ENCODE results near the gene SLC7A11.
"Not testable (repeated sequence)": the region's sequence is repeated elsewhere in the genome, so short reads cannot be mapped to it uniquely, and the experiment has no call there.

Gene SLC7A11

DNA sequence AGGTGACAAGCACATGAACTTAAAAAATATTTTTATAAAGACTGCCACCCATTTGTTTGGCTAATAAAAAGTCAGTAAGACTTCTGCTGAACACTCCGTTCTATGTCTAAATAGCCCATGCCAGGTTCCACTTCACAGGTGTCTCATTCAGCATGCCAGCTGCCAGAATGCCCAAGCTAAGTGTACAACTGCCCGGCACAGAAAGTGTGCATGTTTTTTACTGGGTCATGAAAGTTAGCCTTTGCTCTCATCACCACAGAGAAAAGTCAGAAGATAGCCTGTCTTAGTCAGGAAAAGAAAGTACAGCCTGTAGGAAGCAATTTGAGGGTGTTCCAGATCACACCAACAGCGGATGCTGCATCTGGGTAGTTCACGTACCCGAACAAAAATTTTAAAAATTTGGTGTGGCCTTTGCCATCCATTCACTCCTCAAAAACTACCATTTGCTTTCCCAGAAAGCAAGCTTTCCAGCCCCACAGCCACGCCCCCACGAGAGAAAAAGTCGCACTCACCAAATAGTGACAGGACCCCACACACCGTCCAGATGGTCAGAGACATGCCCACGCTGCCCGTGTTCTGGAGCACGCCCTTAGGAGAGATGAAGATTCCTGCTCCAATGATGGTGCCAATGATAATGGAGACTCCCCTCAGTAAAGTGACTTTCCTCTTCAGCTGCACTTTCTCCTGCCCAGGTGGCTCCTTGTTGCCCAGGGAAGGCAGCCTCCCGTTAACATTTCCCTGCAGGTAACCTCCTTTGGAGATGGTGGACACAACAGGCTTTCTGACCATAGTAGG, 671 bp downstream of the SLC7A11 start:
- peak; percentile 7 for DNase-seq

DNA sequence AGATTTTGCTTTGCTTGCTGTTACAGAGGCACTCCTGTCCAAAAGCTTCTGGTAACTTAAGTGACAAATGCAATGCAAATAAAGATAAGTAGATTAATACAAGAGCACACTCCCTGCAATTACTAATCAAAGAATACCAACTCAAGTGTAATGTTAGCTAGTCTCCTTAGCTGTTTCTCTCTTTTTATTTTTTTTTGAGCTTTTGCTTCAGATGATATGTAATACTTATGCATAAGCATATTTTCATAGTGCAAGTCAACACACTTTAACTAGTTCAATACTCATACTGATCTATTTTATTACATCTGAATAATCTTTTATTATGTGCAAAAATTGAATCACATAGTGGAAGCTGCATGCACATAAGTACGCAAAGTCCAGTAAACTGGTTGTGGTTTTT, 2.7 kb downstream of the SLC7A11 start:
- no peak for DNase-seq

DNA sequence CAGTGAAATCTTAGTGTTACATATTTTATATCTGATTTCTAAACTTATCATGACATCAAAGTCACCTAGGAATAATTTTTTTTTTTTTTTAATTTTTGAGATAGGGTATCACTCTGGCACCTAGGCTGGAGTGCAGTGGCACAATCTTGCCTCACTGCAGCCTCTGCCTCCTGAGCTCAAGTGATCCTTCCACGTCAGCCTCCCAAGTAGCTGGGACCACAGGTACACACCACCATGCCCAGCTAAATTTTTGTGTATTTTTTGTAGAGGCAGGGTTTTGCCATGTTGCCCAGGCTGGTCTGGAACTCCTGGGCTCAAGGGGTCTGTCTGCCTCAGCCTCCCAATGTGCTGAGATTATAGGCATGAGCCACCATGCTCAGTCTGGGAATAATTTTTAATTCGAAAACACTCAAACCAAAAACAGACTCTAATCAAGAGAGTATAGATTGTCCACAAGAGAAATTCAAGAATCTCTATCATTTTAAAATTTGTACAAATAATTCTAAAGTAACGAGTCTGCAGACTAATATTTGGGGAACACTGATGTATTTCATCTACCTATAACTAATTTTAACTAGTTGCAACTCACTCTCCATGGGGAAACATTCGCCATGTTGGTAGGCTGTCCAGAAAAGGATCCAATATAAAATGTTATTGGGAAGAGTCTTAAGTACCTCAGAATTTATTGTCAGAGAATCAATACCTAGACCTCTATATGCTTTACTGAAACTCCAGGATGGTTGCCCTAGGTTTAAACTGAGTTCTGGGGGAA, 3.4 kb downstream of the SLC7A11 start:
- no peak for DNase-seq

DNA sequence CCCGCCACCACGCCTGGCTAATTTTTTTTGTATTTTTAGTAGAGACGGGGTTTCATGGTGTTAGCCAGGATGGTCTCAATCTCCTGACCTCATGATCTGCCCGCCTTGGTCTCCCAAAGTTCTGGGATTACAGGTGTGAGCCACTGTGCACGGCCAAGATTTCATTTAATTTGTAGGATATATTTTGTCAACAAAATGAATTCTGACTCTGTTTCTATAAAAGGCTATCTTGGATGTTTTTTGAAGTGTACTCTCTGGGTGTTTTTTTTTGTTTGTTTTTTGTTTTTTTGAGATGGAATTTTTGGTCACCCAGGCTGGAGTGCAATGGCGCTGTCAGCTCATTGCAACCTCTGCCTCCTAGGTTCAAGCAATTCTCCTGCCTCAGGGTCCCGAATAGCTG, 5.0 kb downstream of the SLC7A11 start:
- not testable (repeated sequence) for DNase-seq

DNA sequence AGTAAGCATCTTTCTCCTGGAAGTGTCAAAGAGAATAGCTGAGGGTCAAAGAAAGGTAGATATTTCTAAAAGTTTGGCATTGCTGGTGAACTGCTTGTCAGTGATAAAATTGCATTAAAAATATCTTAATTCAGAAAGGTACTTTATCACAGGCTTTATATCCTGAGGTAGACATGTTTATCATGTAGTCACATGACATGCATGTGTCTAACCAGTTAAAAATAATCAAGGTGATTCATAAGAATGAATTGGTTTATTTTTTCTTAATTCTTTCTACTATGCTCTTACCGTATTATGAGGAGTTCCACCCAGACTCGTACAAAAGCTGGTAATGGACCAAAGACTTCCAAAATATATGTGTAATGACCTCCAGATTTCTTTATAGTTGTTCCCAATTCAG, 6.1 kb downstream of the SLC7A11 start:
- DNase-seq = no peak

DNA sequence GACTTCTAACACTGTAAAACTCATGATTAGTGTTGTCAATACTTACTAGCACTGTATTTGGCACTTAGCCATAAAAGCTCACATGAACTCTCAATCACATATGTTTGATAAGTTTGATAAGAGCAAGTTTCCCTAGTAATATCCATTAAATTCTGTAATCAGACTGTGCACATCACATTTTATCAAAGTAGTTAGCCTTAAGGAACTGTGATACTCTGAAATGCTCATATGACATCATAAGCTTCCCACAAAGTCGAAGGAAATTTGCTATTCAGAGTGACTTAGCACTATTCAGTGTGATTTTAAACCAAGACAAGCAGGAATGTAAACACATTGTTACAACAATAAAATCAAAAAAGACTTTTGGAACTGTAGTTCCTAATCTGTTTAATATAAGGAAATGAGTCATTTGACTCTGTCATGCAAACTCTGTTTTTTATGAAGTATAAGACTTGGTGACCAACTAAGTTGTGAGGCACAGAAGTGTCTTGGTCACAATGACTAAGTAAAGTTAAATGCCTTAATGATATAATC, 6.7 kb downstream of the SLC7A11 start:
- peak; percentile 35 for DNase-seq

DNA sequence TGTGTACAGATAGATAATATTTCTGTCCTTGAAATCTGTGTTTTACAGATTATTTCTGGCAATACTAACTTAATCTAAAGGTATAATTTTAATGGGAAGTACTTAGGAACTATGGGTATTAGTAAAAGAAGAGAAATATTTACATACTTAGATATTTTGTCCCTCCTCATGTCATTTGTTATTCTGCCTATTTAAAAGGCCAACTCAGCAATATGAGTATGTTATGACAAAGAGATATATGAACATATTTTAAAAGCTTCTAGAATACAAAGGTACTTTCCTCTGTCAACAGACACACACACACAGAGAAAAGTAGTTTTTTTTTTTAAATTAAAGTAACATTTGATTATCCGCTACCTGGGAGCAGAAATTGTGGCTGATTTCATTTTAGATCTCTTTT, 7.9 kb downstream of the SLC7A11 start:
- DNase-seq = no peak

DNA sequence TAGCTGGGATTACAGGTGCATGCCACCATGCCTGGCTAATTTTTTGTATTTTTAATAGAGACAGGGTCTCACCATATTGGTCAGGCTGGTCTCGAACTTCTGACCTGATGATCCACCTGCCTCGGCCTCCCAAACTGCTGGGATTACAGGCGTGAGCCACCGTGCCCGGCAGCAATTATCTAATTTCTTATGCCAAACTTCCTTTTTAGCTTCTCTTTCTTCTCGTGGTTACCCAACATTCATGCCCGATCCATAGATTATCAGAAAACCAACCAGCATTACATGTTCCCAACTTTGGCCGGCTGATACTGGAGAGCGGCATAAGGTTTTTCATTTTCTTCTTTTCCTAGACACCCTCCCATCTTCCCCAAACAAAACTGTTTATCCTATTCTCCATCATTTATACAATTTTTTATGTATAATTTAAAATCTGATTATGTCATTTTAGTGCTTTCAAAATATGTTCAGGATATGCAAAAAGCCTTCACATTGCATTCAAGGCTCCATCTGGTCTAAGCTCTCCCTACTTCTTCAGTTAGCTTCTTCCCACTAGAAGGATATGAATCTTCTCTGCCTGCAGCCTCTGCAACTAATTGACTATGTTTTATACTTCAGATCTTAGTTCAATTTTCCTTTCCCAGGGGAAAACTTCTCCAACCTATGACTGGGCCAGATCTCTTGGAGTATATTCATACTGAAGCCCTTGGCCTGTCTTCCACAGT, 8.7 kb downstream of the SLC7A11 start:
- no peak for DNase-seq

DNA sequence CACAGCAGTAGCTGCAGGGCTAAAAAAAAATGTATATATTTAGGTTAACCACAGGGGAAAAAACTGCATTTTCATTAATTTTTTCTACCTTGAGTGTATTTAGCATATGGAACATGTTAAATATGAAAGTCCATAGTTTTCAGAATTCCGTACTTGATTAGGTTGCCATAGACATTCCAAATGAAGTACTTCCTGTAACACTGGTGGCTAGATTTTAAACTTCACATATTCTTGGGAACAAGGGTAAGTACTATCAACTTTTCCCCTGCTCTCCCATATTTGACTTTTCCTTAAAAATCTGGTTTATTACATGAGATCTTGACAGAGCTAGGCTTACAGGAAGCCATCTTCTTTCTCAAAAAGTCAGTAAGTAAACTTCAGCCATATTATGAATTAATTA, 9.8 kb downstream of the SLC7A11 start:
- no peak for DNase-seq

DNA sequence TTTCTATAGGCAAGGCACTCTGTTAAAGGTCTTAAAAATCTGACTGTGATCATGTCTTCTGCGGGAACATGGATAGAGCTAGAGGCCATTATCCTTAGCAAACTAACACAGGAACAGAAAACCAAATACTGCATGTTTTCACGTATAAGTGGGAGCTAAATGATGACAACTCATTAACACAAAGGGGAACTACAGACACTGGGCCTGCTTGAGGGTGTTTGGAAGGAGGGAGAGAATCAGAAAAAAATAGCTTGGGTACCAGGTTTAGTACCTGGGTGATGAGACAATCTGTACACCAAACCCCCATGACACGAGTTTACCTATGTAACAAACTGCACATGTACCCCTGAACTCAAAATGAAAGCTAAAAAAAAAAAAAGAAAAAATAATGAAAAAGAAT, 12.1 kb downstream of the SLC7A11 start:
- no peak for DNase-seq

DNA sequence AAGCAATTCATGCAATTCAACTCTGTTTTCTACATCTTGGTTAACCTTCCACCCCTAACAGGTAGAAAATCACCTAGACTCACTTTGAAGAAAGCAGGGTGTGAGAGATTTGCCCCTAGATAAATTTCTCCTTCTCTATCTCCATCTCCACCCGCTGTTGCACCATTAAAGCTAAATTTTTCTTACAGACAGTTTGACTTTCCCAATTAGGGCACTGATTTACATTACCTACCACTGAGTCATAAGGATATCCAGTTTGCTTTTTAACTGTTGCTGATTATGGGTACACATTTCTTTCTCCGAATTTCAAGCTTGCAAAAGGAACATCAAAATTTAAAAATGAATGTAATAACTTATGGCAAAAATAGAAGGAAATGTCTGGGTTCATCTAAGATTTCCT, 13.0 kb downstream of the SLC7A11 start:
- DNase-seq = no peak

DNA sequence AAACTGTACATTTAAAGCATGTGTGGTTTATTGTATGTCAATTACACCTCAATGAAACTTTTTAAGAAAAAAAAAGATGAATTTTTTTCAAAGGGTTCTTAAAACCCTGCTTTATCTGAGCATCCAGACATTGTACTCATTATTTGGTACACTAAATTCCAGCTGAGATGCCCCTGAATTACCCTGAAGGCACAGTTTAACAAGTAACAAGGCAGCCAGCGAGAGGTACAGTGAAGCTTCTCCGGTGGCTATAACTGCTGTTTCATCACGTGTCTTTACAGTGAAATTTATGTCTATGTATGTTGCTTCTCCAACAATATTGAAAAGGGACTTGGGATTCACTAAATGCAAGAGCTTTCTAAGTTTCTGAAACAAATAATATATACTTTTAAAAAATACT, 15.8 kb downstream of the SLC7A11 start:
- DNase-seq = no peak

DNA sequence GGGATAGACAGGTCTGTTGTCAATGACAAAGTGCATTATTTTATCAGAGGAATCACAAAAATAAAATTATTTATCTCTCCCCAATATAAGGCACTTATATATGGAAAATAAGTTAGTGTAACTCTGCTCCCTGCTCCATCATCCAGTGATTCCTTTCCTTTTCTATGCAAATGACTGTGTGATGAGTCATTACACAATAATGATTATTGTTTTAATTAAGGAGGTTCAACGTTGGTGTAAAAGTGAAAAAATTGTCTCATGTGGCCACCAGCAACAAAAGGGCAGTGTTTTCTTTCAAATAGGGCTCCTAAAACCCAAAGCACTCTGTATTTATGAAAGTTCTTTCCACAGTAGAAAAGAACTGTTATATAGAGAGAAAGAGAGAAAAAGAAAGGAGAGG, 16.7 kb downstream of the SLC7A11 start:
- no peak for DNase-seq

DNA sequence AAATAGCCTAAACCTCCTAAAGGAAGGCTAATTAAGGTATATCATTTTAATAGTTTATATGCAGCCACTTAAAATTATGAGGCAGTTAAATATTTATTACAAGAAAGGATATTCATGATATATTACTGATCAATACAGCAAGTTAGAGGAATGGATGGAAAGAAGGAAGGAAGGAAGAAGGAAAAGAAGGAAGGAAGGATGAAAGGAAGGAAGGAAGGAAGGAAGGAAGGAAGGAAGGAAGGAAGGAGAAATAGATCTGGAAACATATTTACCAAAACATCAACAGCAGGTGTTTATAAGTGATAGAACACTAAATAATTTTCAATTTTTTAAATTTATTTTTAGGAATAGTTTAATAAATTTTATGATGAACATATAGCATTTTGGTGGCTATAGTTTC, 17.5 kb downstream of the SLC7A11 start:
- no peak for DNase-seq

DNA sequence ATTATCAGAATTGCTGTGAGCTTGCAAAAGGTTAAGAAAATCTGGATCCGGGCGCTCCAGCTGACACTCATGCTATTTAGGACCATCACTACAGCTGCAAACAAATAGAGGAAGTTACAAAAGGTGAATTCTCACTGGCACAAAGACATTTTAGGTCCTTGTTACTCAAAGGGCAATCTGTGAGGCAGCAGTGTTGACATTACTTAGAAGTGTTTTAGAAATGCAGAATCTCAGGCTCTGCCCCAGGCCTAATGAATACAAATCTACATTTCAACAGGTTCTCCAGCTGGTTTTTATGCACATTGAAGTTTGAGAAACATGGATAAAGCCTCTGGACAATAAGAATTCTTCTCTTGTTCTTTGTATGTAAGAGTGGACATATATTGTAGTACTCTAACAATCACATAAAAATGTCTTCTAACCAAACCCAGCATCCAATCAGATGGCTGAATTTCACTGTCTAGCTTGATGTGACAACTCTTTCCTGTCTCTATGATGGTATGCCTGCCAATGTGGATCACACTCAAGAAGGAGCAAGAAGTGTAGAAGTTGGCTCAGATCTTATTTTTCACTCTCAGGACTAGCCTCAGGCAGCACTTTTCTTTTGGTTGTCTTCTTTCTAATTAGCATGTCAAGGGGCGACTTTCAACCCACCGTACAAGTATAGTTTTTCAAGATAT, 18.8 kb downstream of the SLC7A11 start:
- DNase-seq = no peak

DNA sequence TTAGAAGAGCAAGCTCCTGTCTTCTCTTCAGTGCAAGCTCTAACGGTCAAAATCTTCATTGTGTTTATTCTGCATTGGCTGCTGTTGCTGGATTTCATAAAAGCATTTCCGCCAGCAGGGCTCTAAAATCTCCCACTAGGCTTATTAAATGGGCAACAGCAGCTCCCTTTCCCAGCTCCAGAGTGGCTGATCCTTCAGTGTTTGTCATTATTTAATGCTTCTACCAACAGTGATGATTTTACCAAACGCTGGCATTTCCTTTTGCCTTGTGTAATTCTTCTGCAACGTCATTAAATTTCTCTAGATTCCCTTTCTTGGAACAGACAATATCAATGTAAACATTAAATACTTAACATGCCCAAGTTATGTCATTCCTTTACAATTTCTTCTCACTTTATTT, 20.1 kb downstream of the SLC7A11 start:
- DNase-seq = no peak

DNA sequence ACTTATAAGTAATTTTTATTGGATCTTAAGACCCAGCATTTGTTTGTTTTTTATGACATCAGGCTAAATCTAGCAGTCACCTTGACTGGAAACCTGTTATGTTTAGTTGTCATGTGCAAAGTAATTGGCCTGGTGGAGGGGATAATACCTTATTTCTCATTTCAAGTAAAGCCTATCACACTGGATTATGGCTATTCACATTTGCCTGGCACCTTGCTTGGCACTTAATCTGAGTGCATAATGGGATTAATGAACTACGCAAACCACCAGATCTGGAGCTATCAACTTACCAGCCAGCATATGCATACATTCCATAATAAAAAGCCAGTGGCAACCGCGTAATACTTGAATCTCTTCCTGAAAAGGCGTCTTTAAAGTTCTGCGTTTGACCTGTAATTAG, 23.2 kb downstream of the SLC7A11 start:
- no peak for DNase-seq

DNA sequence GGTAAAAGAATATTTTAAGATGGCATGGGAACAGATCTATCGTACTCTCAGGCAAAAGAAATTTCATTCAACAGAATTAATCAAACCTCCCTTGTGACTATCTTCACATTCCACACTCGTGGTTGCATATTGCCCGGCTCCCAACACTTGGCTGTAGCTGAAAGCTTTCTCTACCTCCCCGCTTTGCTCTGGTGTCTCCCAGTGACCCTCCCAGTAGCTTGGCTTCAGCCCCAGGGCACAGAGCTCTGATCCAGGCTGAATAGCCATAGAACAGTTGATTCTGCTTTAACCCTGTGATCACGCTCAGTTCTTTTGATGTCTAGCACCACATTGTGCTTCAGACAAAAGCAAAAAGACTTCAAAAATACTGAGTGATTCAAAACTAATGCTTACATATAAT, 24.6 kb downstream of the SLC7A11 start:
- DNase-seq = no peak

DNA sequence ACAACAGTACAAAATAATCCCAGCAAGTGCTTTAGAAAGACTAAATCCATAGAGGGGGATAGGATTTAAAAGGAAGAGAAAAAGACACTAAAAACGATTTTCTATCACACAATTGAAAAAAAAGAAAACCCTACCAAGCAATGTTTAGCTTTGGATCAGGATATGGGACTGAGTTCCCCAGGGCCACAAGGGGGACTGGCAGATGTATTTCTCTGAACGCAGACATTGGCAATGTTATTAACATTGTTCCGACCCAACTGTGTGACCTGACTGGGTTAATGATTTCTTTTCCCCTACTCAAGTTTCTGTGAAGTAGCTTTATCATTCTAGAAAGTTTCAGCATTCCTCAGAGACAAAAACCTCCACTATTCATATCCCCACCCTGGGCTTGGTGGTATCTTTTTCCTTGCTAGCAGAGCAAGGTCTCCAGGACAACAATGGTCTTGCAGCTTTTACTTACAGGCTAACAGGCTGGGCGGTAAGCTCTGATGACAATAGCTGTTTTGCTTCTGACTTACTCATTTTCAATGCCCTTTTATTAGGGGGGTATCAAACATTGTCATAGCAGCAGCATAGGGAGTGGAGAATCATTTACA, 25.8 kb downstream of the SLC7A11 start:
- DNase-seq = no peak

DNA sequence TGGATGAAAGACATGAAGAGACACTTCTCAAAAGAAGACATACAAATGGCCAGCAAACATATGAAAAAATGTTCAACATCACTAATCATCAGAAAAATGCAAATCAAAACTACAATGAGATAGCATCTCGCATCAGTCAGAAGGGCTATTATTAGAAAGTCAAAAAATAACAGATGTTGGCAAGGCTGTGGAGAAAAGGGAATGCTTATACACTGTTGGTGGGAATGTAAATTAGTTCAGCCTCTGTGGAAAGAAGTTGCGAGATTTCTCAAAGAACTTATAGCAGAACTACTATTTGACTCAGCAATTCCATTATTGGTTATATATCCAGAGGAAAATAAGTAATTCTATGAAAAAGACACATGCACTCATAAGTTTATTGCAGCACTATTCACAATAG, 31.6 kb downstream of the SLC7A11 start:
- not testable (repeated sequence) for DNase-seq

DNA sequence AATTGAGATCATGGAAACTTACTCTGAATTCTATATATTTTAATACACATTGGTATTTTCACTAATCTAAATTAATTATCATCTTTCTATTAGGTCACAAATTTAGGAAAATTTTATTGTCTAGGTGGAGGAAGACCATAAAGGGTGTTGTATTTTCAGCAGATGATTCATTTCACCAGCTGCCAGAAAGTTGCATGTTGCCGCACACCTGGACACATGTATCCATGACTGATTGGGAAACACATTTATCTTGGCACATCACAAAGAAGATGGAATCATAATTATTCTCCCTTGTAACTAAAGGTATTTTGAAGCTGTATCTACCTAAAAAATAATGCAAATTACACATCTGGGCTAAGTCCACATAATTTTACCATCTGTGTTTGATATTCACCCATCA, 33.1 kb downstream of the SLC7A11 start:
- DNase-seq = no peak

DNA sequence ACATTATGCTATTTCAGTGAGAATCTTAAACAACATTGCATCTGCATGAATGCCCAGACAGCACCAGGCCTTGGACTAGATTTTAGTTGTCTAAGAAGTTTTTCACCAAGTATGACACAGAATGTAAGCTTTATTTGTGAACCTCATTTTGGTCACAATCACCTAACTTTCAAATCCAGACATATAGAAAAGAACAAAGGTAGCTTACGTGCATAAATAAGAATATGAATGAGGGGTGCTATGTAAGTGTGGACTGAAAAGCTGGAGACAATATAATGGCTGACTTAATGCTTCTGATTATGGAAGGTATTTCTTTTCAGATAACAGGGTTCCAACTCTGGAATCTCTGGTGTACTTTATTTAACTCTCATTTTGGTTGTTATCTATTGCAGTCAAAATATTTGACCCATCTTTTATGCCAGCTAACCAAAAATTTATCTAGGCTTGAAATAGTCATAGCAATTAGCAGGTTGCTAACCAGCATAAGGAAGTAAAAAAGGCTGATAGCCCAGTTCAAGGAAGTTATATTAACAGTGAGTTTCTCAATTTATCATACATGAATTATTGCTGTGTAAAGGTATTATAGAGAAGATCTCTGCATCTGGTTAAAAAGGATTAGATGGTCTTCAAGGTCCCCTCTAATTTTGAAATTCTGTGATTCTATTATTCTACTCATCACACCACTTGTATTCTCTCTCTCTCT, 36.5 kb downstream of the SLC7A11 start:
- DNase-seq = no peak

All from activated CD4-positive, alpha-beta T cell treated with anti-CD3 and anti-CD28 coated beads, Interleukin-2, amount 50 U/mL, for 16 hours (primary cell).